ENCODE data around the gene TSPAN7. TPM values are rescaled to one million over a fixed set of nuclear protein-coding genes. Genes with fewer than 3 reads are reported as not detected.

TSPAN7 gene
- total RNA-seq, 1 donor from 2014 or later: 122 TPM

DNA sequence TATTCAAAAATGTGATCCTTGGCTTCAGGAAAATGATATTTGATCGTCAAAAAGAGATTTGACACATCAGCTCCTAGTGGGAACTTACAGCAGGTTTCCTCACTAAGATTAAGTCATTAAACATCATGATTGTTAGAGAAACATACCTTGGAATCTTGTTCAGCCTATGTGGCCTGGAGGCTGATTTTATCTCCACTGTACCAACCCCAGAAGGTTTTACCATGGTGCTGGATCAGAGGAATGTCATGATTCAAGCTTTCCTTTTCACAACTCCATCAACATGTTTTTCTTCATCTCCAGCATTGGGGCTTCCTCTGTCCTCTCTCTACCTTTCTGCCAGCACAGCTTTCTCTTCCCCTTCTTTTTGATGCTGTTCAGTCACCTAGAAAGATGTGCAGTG lies 171.5 kb downstream of the TSPAN7 start:
- Histone ChIP-seq H3K9me3 (no peaks in the 10 kb centered on the region), H3K36me3 (no peaks in the 10 kb centered on the region), H3K27me3 (no peaks in the 10 kb centered on the region), H3K27ac (no peak overlapping the region), H3K4me1 (no peaks in the 10 kb centered on the region), H3K4me3 (no peak overlapping the region)
- DNase-seq (ENCODE audit: low spot score in 2 of 2): no peak
- intact Hi-C loops (cut with DNase I): no loop called here
- TF ChIP-seq, protein P1, sequence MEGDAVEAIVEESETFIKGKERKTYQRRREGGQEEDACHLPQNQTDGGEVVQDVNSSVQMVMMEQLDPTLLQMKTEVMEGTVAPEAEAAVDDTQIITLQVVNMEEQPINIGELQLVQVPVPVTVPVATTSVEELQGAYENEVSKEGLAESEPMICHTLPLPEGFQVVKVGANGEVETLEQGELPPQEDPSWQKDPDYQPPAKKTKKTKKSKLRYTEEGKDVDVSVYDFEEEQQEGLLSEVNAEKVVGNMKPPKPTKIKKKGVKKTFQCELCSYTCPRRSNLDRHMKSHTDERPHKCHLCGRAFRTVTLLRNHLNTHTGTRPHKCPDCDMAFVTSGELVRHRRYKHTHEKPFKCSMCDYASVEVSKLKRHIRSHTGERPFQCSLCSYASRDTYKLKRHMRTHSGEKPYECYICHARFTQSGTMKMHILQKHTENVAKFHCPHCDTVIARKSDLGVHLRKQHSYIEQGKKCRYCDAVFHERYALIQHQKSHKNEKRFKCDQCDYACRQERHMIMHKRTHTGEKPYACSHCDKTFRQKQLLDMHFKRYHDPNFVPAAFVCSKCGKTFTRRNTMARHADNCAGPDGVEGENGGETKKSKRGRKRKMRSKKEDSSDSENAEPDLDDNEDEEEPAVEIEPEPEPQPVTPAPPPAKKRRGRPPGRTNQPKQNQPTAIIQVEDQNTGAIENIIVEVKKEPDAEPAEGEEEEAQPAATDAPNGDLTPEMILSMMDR (IDR thresholded peaks at IDR 0.05): no peak

Other genes with a start within 250 kb of the TSPAN7 start
- gene RPGR, start 234.0 kb upstream of the TSPAN7 start, total RNA-seq: 12.0 TPM
- 0.32 TPM for gene OTC, start 208.9 kb upstream of the TSPAN7 start, total RNA-seq
- 76.1 TPM for gene MID1IP1, start 239.9 kb downstream of the TSPAN7 start, total RNA-seq